Measurements from ENCODE around the gene FGD4. TPM values are rescaled to one million over a fixed set of nuclear protein-coding genes. Genes with fewer than 3 reads are reported as not detected.

The FGD4 gene
- total RNA-seq, 2 experiments from 2014 or later = 0.25 to 0.34 TPM

DNA sequence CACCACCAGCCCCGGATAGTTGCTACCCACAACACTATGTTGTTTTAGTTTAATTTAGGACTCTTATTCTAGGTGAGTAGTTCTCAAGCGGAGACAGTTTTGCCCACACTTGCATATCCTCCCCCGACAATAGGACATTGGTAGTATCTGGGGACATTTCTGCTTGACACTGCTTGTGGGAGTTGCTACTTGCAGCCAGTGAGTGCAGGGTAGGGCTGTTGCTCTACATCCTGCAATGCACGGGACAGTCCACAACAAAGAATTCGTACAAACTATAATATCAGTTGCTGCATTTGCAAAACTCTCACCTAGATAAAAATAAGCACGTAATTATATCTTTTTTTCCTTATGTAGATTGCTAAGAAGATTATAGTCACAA is 167.9 kb downstream of the FGD4 start:
- no peak for ATAC-seq (ENCODE audit: poor library complexity)
- no peaks in the 10 kb centered on the region for H3K27me3 ChIP-seq (ENCODE audit: control insufficient read depth in 1 of 2, insufficient read depth in 2 of 2, low read length in 2 of 2)
- H3K9me3 Mint-ChIP-seq = no peaks in the 10 kb centered on the region
- H3K4me1 Mint-ChIP-seq (ENCODE audit: low read depth) = no peaks in the 10 kb centered on the region
- no peaks in the 10 kb centered on the region for H3K36me3 ChIP-seq (ENCODE audit: insufficient read depth, low read length)
- ChIA-PET CTCF (interaction anchor here (0.6 kb wide), 1 partner anchor 33 kb away, joined by 3 read pairs; no protein-coding TSS in a partner anchor), POLR2A (no interaction called here)
- no peaks in the 10 kb centered on the region for H3K36me3 Mint-ChIP-seq (ENCODE audit: low read depth)
- no peaks in the 10 kb centered on the region for H3K27me3 Mint-ChIP-seq
- no peak overlapping the region for H3K27ac Mint-ChIP-seq
- H3K9me3 ChIP-seq (ENCODE audit: control insufficient read depth in 1 of 2, insufficient read depth in 1 of 2, low read length in 2 of 2) = peaks cover 0 to 5% of the 10 kb centered on the region in 2 experiments
- no peak overlapping the region for H3K4me3 ChIP-seq (ENCODE audit: low read length)
- TF ChIP-seq, protein P1, sequence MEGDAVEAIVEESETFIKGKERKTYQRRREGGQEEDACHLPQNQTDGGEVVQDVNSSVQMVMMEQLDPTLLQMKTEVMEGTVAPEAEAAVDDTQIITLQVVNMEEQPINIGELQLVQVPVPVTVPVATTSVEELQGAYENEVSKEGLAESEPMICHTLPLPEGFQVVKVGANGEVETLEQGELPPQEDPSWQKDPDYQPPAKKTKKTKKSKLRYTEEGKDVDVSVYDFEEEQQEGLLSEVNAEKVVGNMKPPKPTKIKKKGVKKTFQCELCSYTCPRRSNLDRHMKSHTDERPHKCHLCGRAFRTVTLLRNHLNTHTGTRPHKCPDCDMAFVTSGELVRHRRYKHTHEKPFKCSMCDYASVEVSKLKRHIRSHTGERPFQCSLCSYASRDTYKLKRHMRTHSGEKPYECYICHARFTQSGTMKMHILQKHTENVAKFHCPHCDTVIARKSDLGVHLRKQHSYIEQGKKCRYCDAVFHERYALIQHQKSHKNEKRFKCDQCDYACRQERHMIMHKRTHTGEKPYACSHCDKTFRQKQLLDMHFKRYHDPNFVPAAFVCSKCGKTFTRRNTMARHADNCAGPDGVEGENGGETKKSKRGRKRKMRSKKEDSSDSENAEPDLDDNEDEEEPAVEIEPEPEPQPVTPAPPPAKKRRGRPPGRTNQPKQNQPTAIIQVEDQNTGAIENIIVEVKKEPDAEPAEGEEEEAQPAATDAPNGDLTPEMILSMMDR (IDR thresholded peaks at IDR 0.05) = no peak
- no peak for DNase-seq
- H3K4me1 ChIP-seq (ENCODE audit: insufficient read depth, low read length) = no peaks in the 10 kb centered on the region
- H3K27ac ChIP-seq (ENCODE audit: low read depth in 1 of 2, low read length in 2 of 2) = no peak overlapping the region
- intact Hi-C loops (cut with DNase I, micrococcal nuclease) = no loop called here
- H3K4me3 Mint-ChIP-seq = no peak overlapping the region

DNA sequence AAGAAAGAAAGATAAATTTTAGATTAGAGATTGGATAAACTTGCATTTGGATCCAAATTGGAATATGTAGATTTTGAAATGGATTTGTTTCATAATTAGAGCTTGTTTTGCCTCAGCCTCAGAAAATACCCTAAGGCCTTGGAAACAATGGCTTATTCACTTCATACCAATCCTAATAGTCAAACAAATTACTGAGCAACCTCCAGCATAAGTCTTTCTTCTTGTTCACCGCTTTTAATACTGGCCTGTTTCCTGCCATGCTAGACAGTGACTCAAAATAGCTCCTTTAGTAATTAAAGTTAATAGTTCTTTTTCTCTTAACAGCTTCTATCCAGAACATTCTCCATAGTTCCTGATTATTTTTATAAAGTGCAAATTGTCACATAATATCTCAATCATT is 168.9 kb downstream of the FGD4 start:
- intact Hi-C loops (cut with DNase I, micrococcal nuclease) = no loop called here
- Mint-ChIP-seq H3K4me1 (ENCODE audit: low read depth) (no peaks in the 10 kb centered on the region), H3K4me3 (no peak overlapping the region), H3K9me3 (no peaks in the 10 kb centered on the region), H3K36me3 (ENCODE audit: low read depth) (no peaks in the 10 kb centered on the region), H3K27ac (no peak overlapping the region), H3K27me3 (no peaks in the 10 kb centered on the region)
- ChIA-PET CTCF (no interaction called here), POLR2A (no interaction called here)
- no peak for DNase-seq
- H3K4me1 ChIP-seq (ENCODE audit: insufficient read depth, low read length) = no peaks in the 10 kb centered on the region
- no peak overlapping the region for H3K27ac ChIP-seq (ENCODE audit: low read depth in 1 of 2, low read length in 2 of 2)
- H3K27me3 ChIP-seq (ENCODE audit: control insufficient read depth in 1 of 2, insufficient read depth in 2 of 2, low read length in 2 of 2) = no peaks in the 10 kb centered on the region
- no peak overlapping the region for H3K4me3 ChIP-seq (ENCODE audit: low read length)
- no peak for ATAC-seq (ENCODE audit: poor library complexity)
- H3K9me3 ChIP-seq (ENCODE audit: control insufficient read depth in 1 of 2, insufficient read depth in 1 of 2, low read length in 2 of 2) = peaks cover 0 to 5% of the 10 kb centered on the region in 2 experiments
- no peaks in the 10 kb centered on the region for H3K36me3 ChIP-seq (ENCODE audit: insufficient read depth, low read length)
- TF ChIP-seq, protein P1 (IDR thresholded peaks at IDR 0.05) = no peak

DNA sequence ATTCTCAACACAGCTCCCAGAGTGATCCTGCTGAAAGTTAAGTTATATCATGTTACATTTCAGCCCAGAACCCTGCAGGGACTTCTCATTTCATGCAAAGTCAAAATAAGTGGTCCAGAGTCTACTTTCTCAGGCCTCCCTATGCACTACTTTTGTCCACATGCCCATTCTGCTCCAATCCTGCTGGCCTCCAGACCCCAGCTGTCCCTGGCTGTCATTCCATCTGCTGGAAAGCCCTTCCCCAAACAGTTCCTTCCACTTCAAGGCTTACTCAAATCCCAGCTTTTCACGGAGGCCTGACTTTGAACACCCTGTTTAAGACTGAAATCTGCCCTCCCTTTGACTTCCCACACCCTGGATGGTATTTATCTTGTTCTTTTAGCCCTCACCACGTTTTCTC is 169.9 kb downstream of the FGD4 start:
- H3K4me3 ChIP-seq (ENCODE audit: low read length) = no peak overlapping the region
- no peaks in the 10 kb centered on the region for H3K27me3 ChIP-seq (ENCODE audit: control insufficient read depth in 1 of 2, insufficient read depth in 2 of 2, low read length in 2 of 2)
- CTCF ChIA-PET = no interaction called here
- intact Hi-C loops (cut with DNase I, micrococcal nuclease) = no loop called here
- no peak overlapping the region for H3K27ac ChIP-seq (ENCODE audit: low read depth in 1 of 2, low read length in 2 of 2)
- H3K4me1 Mint-ChIP-seq (ENCODE audit: low read depth) = no peaks in the 10 kb centered on the region
- DNase-seq = no peak
- no peak overlapping the region for H3K27ac Mint-ChIP-seq
- no peaks in the 10 kb centered on the region for H3K9me3 ChIP-seq (ENCODE audit: control insufficient read depth in 1 of 2, insufficient read depth in 1 of 2, low read length in 2 of 2)
- H3K36me3 ChIP-seq (ENCODE audit: insufficient read depth, low read length) = no peaks in the 10 kb centered on the region
- TF ChIP-seq, protein P1 (IDR thresholded peaks at IDR 0.05) = no peak
- no peaks in the 10 kb centered on the region for H3K4me1 ChIP-seq (ENCODE audit: insufficient read depth, low read length)
- POLR2A ChIA-PET = interaction anchor here (0.7 kb wide), 1 partner anchor 149 kb away, joined by 3 read pairs; no protein-coding TSS in a partner anchor
- no peaks in the 10 kb centered on the region for H3K27me3 Mint-ChIP-seq
- ATAC-seq (ENCODE audit: poor library complexity) = no peak
- no peaks in the 10 kb centered on the region for H3K9me3 Mint-ChIP-seq
- H3K4me3 Mint-ChIP-seq = no peak overlapping the region
- H3K36me3 Mint-ChIP-seq (ENCODE audit: low read depth) = no peaks in the 10 kb centered on the region
